Glutamatergic neuron (in vitro differentiated cells): ENCODE data around the gene TRIM72. TPM values are rescaled to one million over a fixed set of nuclear protein-coding genes. Genes with fewer than 3 reads are reported as not detected.
"Not testable (repeated sequence)": the region's sequence is repeated elsewhere in the genome, so short reads cannot be mapped to it uniquely, and the experiment has no call there.

Experiments
- DNase-seq: peaks from one replicate; pipeline ENCODE4 v3.0.0; 2022
- H3K27ac Mint-ChIP-seq: one replicate; pipeline ENCODE4 v1.8.0; 2020; ENCODE audit warnings: mild to moderate bottlenecking, mixed read lengths, inconsistent platforms; ENCODE audit not compliant: unreplicated experiment
- H3K27me3 Mint-ChIP-seq: one replicate; pipeline ENCODE4 v1.8.0; 2020; ENCODE audit warnings: mild to moderate bottlenecking, moderate library complexity, mixed read lengths, inconsistent platforms; ENCODE audit not compliant: unreplicated experiment
- H3K36me3 Mint-ChIP-seq: one replicate; pipeline ENCODE4 v1.8.0; 2020; ENCODE audit warnings: mild to moderate bottlenecking, mixed read lengths, inconsistent platforms; ENCODE audit not compliant: unreplicated experiment
- H3K4me1 Mint-ChIP-seq: one replicate; pipeline ENCODE4 v1.8.0; 2020; ENCODE audit warnings: mild to moderate bottlenecking, low read depth, mixed read lengths, inconsistent platforms; ENCODE audit not compliant: unreplicated experiment
- H3K4me3 Mint-ChIP-seq: one replicate; pipeline ENCODE4 v1.8.0; 2020; ENCODE audit warnings: mild to moderate bottlenecking, mixed read lengths, inconsistent platforms; ENCODE audit not compliant: unreplicated experiment
- H3K9me3 Mint-ChIP-seq: one replicate; pipeline ENCODE4 v1.8.0; 2020; ENCODE audit warnings: mild to moderate bottlenecking, moderate library complexity, mixed read lengths, inconsistent platforms; ENCODE audit not compliant: unreplicated experiment
- total RNA-seq: library from RNA; stranded (reverse); fragmentation: NEBNext Ultra II Directional; extraction: Animal tissue kit (Norgen Biotek cat#: 25700); gene quantifications from one replicate; pipeline ENCODE4 v1.2.1, GENCODE V29; 2021; ENCODE audit not compliant: unreplicated experiment
- TF ChIP-seq, protein P1 (sequence below): fragments of 200-600 bp; sonication (generic); IDR thresholded peaks from one replicate; pipeline ENCODE4 v1.5.0; 2021; ENCODE audit not compliant: partially characterized antibody, unreplicated experiment

The TRIM72 gene
- total RNA-seq, 1 donor from 2014 or later: 0.10 TPM

DNA sequence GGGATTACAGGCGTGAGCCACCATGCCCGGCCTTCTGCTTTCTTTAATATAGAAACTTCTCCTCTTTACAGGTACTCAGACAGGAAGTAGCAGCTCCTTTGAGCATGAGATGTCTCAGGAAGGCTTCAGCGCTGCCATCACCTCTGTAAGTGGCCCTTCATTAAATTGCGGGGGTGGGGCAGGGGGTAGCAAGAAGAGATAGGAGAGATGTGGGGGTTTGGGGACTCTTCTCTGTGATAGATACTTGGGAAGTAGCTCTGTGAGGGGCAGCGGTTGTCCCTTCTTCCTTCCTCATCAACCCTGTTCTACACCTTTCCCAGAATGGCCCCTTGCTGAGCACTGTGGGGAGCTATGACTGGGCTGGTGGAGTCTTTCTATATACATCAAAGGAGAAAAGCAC lies 62.7 kb downstream of the TRIM72 start:
- no peak overlapping the region for H3K4me3 Mint-ChIP-seq
- H3K27ac Mint-ChIP-seq: no peak overlapping the region
- H3K4me1 Mint-ChIP-seq: no peaks in the 10 kb centered on the region
- no peak for DNase-seq
- H3K27me3 Mint-ChIP-seq: no peaks in the 10 kb centered on the region
- no peaks in the 10 kb centered on the region for H3K36me3 Mint-ChIP-seq
- peaks cover 2% of the 10 kb centered on the region for H3K9me3 Mint-ChIP-seq
- TF ChIP-seq, protein P1, sequence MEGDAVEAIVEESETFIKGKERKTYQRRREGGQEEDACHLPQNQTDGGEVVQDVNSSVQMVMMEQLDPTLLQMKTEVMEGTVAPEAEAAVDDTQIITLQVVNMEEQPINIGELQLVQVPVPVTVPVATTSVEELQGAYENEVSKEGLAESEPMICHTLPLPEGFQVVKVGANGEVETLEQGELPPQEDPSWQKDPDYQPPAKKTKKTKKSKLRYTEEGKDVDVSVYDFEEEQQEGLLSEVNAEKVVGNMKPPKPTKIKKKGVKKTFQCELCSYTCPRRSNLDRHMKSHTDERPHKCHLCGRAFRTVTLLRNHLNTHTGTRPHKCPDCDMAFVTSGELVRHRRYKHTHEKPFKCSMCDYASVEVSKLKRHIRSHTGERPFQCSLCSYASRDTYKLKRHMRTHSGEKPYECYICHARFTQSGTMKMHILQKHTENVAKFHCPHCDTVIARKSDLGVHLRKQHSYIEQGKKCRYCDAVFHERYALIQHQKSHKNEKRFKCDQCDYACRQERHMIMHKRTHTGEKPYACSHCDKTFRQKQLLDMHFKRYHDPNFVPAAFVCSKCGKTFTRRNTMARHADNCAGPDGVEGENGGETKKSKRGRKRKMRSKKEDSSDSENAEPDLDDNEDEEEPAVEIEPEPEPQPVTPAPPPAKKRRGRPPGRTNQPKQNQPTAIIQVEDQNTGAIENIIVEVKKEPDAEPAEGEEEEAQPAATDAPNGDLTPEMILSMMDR: no peak

DNA sequence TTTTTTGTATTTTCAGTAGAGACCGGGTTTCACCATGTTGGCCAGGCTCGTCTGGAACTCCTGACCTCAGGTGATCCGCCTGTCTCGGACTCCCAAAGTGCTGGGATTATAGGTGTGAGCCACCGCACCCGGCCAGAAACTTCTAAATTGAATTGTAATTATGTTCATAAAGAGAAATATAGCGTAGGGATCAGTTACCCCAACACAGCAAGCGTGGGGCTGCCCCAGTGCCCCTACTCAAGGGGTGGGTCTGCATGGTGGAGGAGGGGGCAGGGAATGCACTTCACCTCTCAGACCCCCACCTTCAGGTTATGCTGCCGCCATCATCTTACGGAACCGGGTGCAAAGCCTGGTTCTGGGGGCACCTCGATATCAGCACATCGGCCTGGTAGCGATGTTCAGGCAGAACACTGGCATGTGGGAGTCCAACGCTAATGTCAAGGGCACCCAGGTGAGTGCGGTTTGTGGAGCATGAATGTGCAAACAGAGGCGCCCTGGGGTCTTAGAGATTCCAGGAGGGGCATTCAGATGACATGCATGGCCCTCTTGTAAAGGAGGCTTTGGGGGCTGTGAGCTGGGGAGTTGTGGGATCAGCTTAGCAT lies 63.8 kb downstream of the TRIM72 start:
- H3K9me3 Mint-ChIP-seq: peaks cover 2% of the 10 kb centered on the region
- no peak overlapping the region for H3K27ac Mint-ChIP-seq
- H3K4me1 Mint-ChIP-seq: no peaks in the 10 kb centered on the region
- TF ChIP-seq, protein P1: no peak
- H3K27me3 Mint-ChIP-seq: no peaks in the 10 kb centered on the region
- H3K36me3 Mint-ChIP-seq: no peaks in the 10 kb centered on the region
- no peak for DNase-seq
- no peak overlapping the region for H3K4me3 Mint-ChIP-seq

DNA sequence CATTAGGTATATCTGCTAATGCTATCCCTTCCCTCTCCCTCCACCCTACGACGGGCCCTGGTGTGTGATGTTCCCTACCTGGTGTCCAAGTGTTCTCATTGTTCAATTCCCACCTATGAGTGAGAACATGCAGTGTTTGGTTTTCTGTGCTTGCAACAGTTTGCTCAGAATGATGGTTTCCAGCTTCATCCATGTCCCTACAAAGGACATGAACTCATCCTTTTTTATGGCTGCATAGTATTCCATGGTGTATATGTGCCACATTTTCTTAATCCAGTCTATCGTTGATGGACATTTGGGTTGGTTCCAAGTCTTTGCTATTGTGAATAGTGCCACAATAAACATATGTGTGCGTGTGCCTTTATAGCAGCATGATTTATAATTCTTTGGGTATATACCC lies 64.9 kb downstream of the TRIM72 start:
- H3K36me3 Mint-ChIP-seq, H3K9me3 Mint-ChIP-seq, H3K4me3 Mint-ChIP-seq, DNase-seq, H3K27me3 Mint-ChIP-seq, H3K4me1 Mint-ChIP-seq, H3K27ac Mint-ChIP-seq: not testable (repeated sequence)

Other genes with a start within 250 kb of the TRIM72 start
- gene HSD3B7, start 228.9 kb upstream of the TRIM72 start, total RNA-seq: 2.0 TPM
- gene STX1B, start 203.5 kb upstream of the TRIM72 start, total RNA-seq: 51.6 TPM
- gene STX4, start 180.6 kb upstream of the TRIM72 start, total RNA-seq: 23.4 TPM
- gene ZNF668, start 139.9 kb upstream of the TRIM72 start, total RNA-seq: 15.5 TPM
- 33.1 TPM for gene ZNF646, start 139.7 kb upstream of the TRIM72 start, total RNA-seq
- 20.4 TPM for gene PRSS53, start 125.2 kb upstream of the TRIM72 start, total RNA-seq
- 152 TPM for gene VKORC1, start 119.3 kb upstream of the TRIM72 start, total RNA-seq
- 62.4 TPM for gene BCKDK, start 105.7 kb upstream of the TRIM72 start, total RNA-seq
- 61.2 TPM for gene KAT8, start 96.5 kb upstream of the TRIM72 start, total RNA-seq
- gene PRSS8, start 78.4 kb upstream of the TRIM72 start, total RNA-seq: not detected
- 0.61 TPM for gene PRSS36, start 64.1 kb upstream of the TRIM72 start, total RNA-seq
- gene FUS, start 34.0 kb upstream of the TRIM72 start, total RNA-seq: 473 TPM
- 0.71 TPM for gene PYCARD, start 11.4 kb upstream of the TRIM72 start, total RNA-seq
- gene PYDC1, start 3.0 kb downstream of the TRIM72 start, total RNA-seq: not detected
- not detected for gene ITGAM, start 45.9 kb downstream of the TRIM72 start, total RNA-seq
- gene ITGAX, start 141.1 kb downstream of the TRIM72 start, total RNA-seq: not detected
- gene ITGAD, start 179.2 kb downstream of the TRIM72 start, total RNA-seq: not detected
- not detected for gene COX6A2, start 214.2 kb downstream of the TRIM72 start, total RNA-seq
- 1.1 TPM for gene ZNF843, start 228.7 kb downstream of the TRIM72 start, total RNA-seq
- 15.8 TPM for gene ARMC5, start 245.4 kb downstream of the TRIM72 start, total RNA-seq